ENCODE measurements around the gene ANKRD16. TPM values are rescaled to one million over a fixed set of nuclear protein-coding genes. Genes with fewer than 3 reads are reported as not detected.
"Not testable (repeated sequence)": the region's sequence is repeated elsewhere in the genome, so short reads cannot be mapped to it uniquely, and the experiment has no call there.

The ANKRD16 gene
- total RNA-seq, 2 experiments from 2014 or later = 7.5 to 8.3 TPM

GRCh38 chr10:5892007-5892406 is 2.3 kb upstream of the ANKRD16 start:
- H3K9me3 Mint-ChIP-seq (ENCODE audit: low read depth) = no peaks in the 10 kb centered on the region
- no peak for ATAC-seq
- ChIA-PET POLR2A (no interaction called here), CTCF (interaction anchor here (1.0 kb wide), 1 partner anchor 122 kb away, joined by 3 read pairs; no protein-coding TSS in a partner anchor)
- no peaks in the 10 kb centered on the region for H3K27me3 Mint-ChIP-seq
- peak overlapping the region; percentile 2 for H3K27ac Mint-ChIP-seq
- DNase-seq = no peak
- intact Hi-C loops (cut with DNase I, micrococcal nuclease) = loop anchor here in 1 of 2 experiments (5.0 kb wide), 1 partner anchor 510 kb away; no protein-coding TSS in a partner anchor
- H3K4me1 Mint-ChIP-seq = peaks cover 70% of the 10 kb centered on the region
- peak overlapping the region; percentile 25 for H3K4me3 Mint-ChIP-seq
- H3K36me3 Mint-ChIP-seq (ENCODE audit: low read depth) = peaks cover 39% of the 10 kb centered on the region

DNA sequence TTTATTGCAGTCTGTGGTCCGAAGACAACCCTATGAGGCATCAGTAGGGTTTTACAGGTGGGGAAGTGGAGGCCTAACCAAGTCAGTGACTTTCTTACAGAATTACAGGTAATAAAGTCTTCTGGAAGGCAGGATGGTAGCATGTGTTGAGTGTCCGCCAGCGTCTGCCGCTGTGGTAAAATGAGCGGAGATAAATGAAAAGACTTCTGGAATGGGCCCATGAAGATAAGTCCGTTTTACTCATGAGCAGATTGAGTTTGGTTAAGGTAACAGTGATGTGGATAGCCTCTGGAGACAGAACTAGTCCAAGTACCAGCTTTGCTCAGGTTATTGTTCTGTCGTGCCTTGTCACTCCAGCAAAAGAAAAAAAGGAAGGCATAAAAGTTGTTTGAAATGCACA is 1.3 kb upstream of the ANKRD16 start:
- ATAC-seq (no peak), DNase-seq (no peak)
- peak overlapping the region; percentile 90 for H3K4me3 Mint-ChIP-seq
- H3K4me1 Mint-ChIP-seq = peaks cover 65% of the 10 kb centered on the region
- POLR2A ChIA-PET = interaction anchor here (1.4 to 1.6 kb wide), 2 partner anchors 71 to 86 kb away, joined by 3 to 6 read pairs; no protein-coding TSS in a partner anchor
- peaks cover 37% of the 10 kb centered on the region for H3K36me3 Mint-ChIP-seq (ENCODE audit: low read depth)
- peak overlapping the region; percentile 84 for H3K27ac Mint-ChIP-seq
- CTCF ChIA-PET = interaction anchor here (0.7 to 1.4 kb wide), 4 partner anchors 46 to 511 kb away, joined by 3 to 4 read pairs (median 3); no protein-coding TSS in a partner anchor
- no peaks in the 10 kb centered on the region for H3K27me3 Mint-ChIP-seq
- no peaks in the 10 kb centered on the region for H3K9me3 Mint-ChIP-seq (ENCODE audit: low read depth)
- intact Hi-C loops (cut with DNase I, micrococcal nuclease) = loop anchor here (2.0 to 5.0 kb wide), 2 partner anchors 312 to 511 kb away; partner anchors contain the start of gene PFKFB3 (in 1 of the 2)

GRCh38 chr10:5890452-5890915 is 791 bp upstream of the ANKRD16 start:
- intact Hi-C loops (cut with DNase I, micrococcal nuclease) = loop anchor here (1.0 to 5.0 kb wide), 6 partner anchors 77 to 512 kb away; partner anchors contain the start of genes GDI2 (in 1 of the 2), PFKFB3 (in 1 of the 2), RBM17 (in 1 of the 2) and TASOR2 (in 1 of the 2)
- Mint-ChIP-seq H3K4me1 (peaks cover 60% of the 10 kb centered on the region), H3K27ac (peak overlapping the region; percentile 84), H3K4me3 (peak overlapping the region; percentile 90), H3K9me3 (ENCODE audit: low read depth) (no peaks in the 10 kb centered on the region), H3K27me3 (no peaks in the 10 kb centered on the region), H3K36me3 (ENCODE audit: low read depth) (peaks cover 39% of the 10 kb centered on the region)
- POLR2A ChIA-PET = interaction anchor here (0.6 to 1.9 kb wide), 13 partner anchors 70 to 550 kb away, joined by 3 to 13 read pairs (median 3); partner anchors contain the start of genes GDI2, PFKFB3 and TASOR2
- CTCF ChIA-PET = interaction anchor here (0.6 to 1.4 kb wide), 8 partner anchors 10 to 511 kb away, joined by 3 to 4 read pairs (median 3); no protein-coding TSS in a partner anchor
- DNase-seq = peak; percentile 64
- peak; percentile 8 for ATAC-seq

- Mint-ChIP-seq H3K9me3 (ENCODE audit: low read depth) (no peaks in the 10 kb centered on the region), H3K27me3 (no peaks in the 10 kb centered on the region), H3K27ac (peak overlapping the region; percentile 8), H3K4me3 (peak overlapping the region; percentile 90), H3K4me1 (peaks cover 47% of the 10 kb centered on the region), H3K36me3 (ENCODE audit: low read depth) (peaks cover 33% of the 10 kb centered on the region)
- intact Hi-C loops (cut with DNase I, micrococcal nuclease) = loop anchor here (2.0 to 5.0 kb wide), 3 partner anchors 76 to 262 kb away; partner anchors contain the start of gene GDI2 (in 1 of the 2)
- DNase-seq (peak; percentile 63), ATAC-seq (peak; percentile 30)
- ChIA-PET CTCF (interaction anchor here (0.7 to 1.7 kb wide), 6 partner anchors 10 to 259 kb away, joined by 3 to 5 read pairs (median 4); no protein-coding TSS in a partner anchor), POLR2A (interaction anchor here (0.7 to 1.9 kb wide), 6 partner anchors 10 to 197 kb away, joined by 3 to 13 read pairs (median 6); partner anchors contain the start of gene GDI2)
Measured at GRCh38 chr10:5888843-5889623, 660 bp downstream of the ANKRD16 start.

- peaks cover 41% of the 10 kb centered on the region for H3K4me1 Mint-ChIP-seq
- H3K9me3 Mint-ChIP-seq (ENCODE audit: low read depth) = no peaks in the 10 kb centered on the region
- ChIA-PET POLR2A (interaction anchor here (0.5 to 0.7 kb wide), 3 partner anchors 10 to 162 kb away, joined by 3 to 9 read pairs (median 4); no protein-coding TSS in a partner anchor), CTCF (interaction anchor here (1.6 to 2.1 kb wide), 3 partner anchors 9 to 20 kb away, joined by 4 to 5 read pairs (median 5); no protein-coding TSS in a partner anchor)
- ATAC-seq = no peak
- DNase-seq = no peak
- H3K36me3 Mint-ChIP-seq (ENCODE audit: low read depth) = peaks cover 28% of the 10 kb centered on the region
- peak overlapping the region; percentile 8 for H3K27ac Mint-ChIP-seq
- H3K27me3 Mint-ChIP-seq = no peaks in the 10 kb centered on the region
- peak overlapping the region; percentile 90 for H3K4me3 Mint-ChIP-seq
- intact Hi-C loops (cut with DNase I, micrococcal nuclease) = loop anchor here (2.0 to 5.0 kb wide), 3 partner anchors 76 to 261 kb away; partner anchors contain the start of gene GDI2 (in 1 of the 2)
Measured at GRCh38 chr10:5888351-5888750, 1.3 kb downstream of the ANKRD16 start.

- ATAC-seq = no peak
- H3K27me3 Mint-ChIP-seq = no peaks in the 10 kb centered on the region
- H3K36me3 Mint-ChIP-seq (ENCODE audit: low read depth) = peaks cover 33% of the 10 kb centered on the region
Measured at GRCh38 chr10:5887641-5888040, 2.1 kb downstream of the ANKRD16 start.

DNA sequence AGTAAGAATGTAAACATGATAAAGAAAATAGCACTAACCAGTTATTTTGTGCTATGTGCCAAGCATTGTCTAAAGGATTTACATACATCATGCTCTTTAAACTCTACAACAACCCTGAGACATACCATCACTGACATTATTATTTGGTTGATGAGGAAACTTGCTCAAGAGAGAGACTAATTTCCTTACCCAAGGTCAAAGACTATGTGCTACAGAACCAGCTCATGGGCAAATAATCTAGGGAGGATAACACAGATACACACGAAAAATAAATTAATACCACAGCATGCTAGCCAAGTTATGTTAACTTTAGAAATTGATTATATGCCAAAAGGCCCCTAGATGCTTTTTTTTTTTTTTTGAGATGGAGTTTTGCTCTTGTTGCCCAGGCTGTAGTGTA is 2.7 kb downstream of the ANKRD16 start:
- H3K27me3 Mint-ChIP-seq = no peaks in the 10 kb centered on the region
- no peak overlapping the region for H3K4me3 Mint-ChIP-seq
- H3K9me3 Mint-ChIP-seq (ENCODE audit: low read depth) = no peaks in the 10 kb centered on the region
- ATAC-seq (no peak), DNase-seq (no peak)
- no peak overlapping the region for H3K27ac Mint-ChIP-seq
- peaks cover 31% of the 10 kb centered on the region for H3K4me1 Mint-ChIP-seq
- CTCF ChIA-PET = interaction anchor here (0.6 to 2.1 kb wide), 3 partner anchors 10 to 85 kb away, joined by 3 to 5 read pairs (median 4); no protein-coding TSS in a partner anchor
- POLR2A ChIA-PET = no interaction called here
- intact Hi-C loops (cut with DNase I, micrococcal nuclease) = loop anchor here (5.0 kb wide), 2 partner anchors 200 to 260 kb away; no protein-coding TSS in a partner anchor
- H3K36me3 Mint-ChIP-seq (ENCODE audit: low read depth) = peaks cover 36% of the 10 kb centered on the region

More at GRCh38 chr10:5887641-5888040, 2.1 kb downstream of the ANKRD16 start:
- H3K4me3 Mint-ChIP-seq = peak overlapping the region; percentile 90
- peaks cover 37% of the 10 kb centered on the region for H3K4me1 Mint-ChIP-seq
- DNase-seq = no peak
- intact Hi-C loops (cut with DNase I, micrococcal nuclease) = loop anchor here (2.0 to 5.0 kb wide), 3 partner anchors 75 to 260 kb away; partner anchors contain the start of gene GDI2 (in 1 of the 2)
- H3K9me3 Mint-ChIP-seq (ENCODE audit: low read depth) = no peaks in the 10 kb centered on the region
- ChIA-PET CTCF (interaction anchor here (1.6 to 2.1 kb wide), 3 partner anchors 9 to 19 kb away, joined by 4 to 5 read pairs (median 5); no protein-coding TSS in a partner anchor), POLR2A (interaction anchor here (0.5 to 0.6 kb wide), 2 partner anchors 36 to 44 kb away, joined by 3 to 6 read pairs; no protein-coding TSS in a partner anchor)
- no peak overlapping the region for H3K27ac Mint-ChIP-seq

DNA sequence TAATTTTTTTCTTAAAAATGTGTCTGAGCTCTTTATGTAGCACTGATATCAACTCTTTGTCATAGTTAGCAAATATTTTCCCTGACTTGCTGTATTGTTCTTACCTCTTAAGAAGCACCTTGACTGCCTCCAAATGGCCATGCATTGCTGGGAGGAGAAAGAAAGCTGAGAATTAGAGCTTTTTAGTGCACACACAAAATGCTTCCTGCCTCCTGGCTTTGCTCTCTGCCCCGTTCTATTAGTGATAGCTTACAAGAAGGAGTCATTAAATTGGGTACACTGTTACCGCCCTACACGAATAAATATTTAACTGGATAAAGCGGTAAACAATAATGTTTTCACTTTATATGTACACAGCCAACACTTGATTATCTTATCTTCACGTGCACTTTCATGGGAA is 4.1 kb downstream of the ANKRD16 start:
- POLR2A ChIA-PET = no interaction called here

DNA sequence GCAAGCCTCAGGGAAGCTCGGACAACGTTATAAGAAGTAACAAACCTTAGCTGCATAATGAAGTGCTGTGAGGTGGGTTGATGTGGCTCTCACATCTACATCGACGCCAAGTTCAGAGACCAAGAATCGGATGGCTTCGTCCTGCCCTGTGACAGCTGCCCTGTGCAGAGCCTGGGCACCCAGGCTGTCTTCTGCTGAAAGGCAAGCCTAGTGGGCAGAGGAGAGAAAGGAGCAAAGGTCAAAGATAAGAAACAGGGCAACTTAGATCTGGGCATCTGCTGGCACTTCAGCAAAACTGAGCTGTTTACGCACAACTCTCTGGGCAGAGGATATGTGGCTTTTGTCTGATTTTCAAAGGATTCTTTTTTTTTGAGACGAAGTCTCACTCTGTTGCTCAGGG is 6.7 kb downstream of the ANKRD16 start:
- H3K27ac Mint-ChIP-seq = no peak overlapping the region
- peaks cover 8% of the 10 kb centered on the region for H3K4me1 Mint-ChIP-seq
- CTCF ChIA-PET = interaction anchor here (0.6 to 2.1 kb wide), 2 partner anchors 9 to 13 kb away, joined by 3 to 5 read pairs; no protein-coding TSS in a partner anchor
- no peak for ATAC-seq
- H3K4me3 Mint-ChIP-seq = no peak overlapping the region
- H3K27me3 Mint-ChIP-seq = no peaks in the 10 kb centered on the region
- H3K36me3 Mint-ChIP-seq (ENCODE audit: low read depth) = peaks cover 40% of the 10 kb centered on the region
- POLR2A ChIA-PET = no interaction called here
- intact Hi-C loops (cut with DNase I, micrococcal nuclease) = no loop called here
- H3K9me3 Mint-ChIP-seq (ENCODE audit: low read depth) = no peaks in the 10 kb centered on the region
- DNase-seq = no peak

More for the DNA sequence above, 4.1 kb downstream of the ANKRD16 start:
- peaks cover 17% of the 10 kb centered on the region for H3K4me1 Mint-ChIP-seq
- peaks cover 35% of the 10 kb centered on the region for H3K36me3 Mint-ChIP-seq (ENCODE audit: low read depth)
- no peak overlapping the region for H3K27ac Mint-ChIP-seq
- ATAC-seq (no peak), DNase-seq (no peak)
- CTCF ChIA-PET = interaction anchor here (0.6 to 2.0 kb wide), 3 partner anchors 12 to 360 kb away, joined by 3 to 11 read pairs (median 3); no protein-coding TSS in a partner anchor
- H3K27me3 Mint-ChIP-seq = no peaks in the 10 kb centered on the region
- no peak overlapping the region for H3K4me3 Mint-ChIP-seq
- H3K9me3 Mint-ChIP-seq (ENCODE audit: low read depth) = no peaks in the 10 kb centered on the region
- intact Hi-C loops (cut with DNase I, micrococcal nuclease) = loop anchor here (5.0 kb wide), 2 partner anchors 198 to 258 kb away; no protein-coding TSS in a partner anchor

DNA sequence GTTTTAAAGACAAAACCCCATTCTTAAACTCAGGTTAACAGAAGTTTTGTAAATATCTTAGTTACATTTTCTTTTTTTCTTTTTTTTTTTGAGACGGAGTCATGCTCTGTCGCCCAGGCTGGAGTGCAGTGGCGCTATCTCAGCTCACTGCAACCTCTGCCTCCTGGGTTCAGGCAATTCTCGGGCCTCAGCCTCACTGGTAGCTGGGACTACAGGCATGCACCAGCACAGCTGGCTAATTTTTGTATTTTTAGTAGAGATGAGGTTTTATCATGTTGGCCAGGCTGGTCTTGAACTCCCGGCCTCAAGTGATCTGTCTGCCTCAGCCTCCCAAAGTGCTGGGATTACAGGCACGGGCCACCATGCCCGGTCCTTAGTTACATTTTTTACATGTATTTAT is 12.7 kb downstream of the ANKRD16 start:
- intact Hi-C loops (cut with DNase I, micrococcal nuclease); H3K9me3 Mint-ChIP-seq (ENCODE audit: low read depth); H3K4me3 Mint-ChIP-seq; POLR2A ChIA-PET; H3K4me1 Mint-ChIP-seq; H3K27ac Mint-ChIP-seq; ATAC-seq; H3K27me3 Mint-ChIP-seq; DNase-seq: not testable (repeated sequence)
- CTCF ChIA-PET = interaction anchor here (1.1 to 1.5 kb wide), 4 partner anchors 11 to 247 kb away, joined by 3 to 4 read pairs (median 4); no protein-coding TSS in a partner anchor
- H3K36me3 Mint-ChIP-seq (ENCODE audit: low read depth) = peaks cover 25% of the 10 kb centered on the region

Data from activated CD4-positive, alpha-beta T cell treated with anti-CD3 and anti-CD28 coated beads for 36 hours (primary cell).